PC-9 (cell line): ENCODE results near the gene PFDN6. TPM values are rescaled to one million over a fixed set of nuclear protein-coding genes. Genes with fewer than 3 reads are reported as not detected.

ENCODE experiments used
- BruUV-seq: library from RNA; stranded (reverse); fragments of 400-500 nt; replicated peaks from 2 replicates; lab custom pipeline; 2021; lab: Mats Ljungman, UMichigan
- CTCF ChIA-PET: fragments of 300-600 bp; sonication (Branson Sonifier 250); formaldehyde crosslinking; loops from one replicate; lab custom pipeline; 2022; ENCODE audit warnings: antibody characterized with exemption; lab: Charles Lee
- POLR2A ChIA-PET: fragments of 300-600 bp; sonication (Branson Sonifier 250); formaldehyde crosslinking; loops from one replicate; lab custom pipeline; 2022; ENCODE audit warnings: antibody characterized with exemption; ENCODE audit not compliant: unreplicated experiment; lab: Charles Lee
- DNase-seq, 2 experiments: peaks; one replicate each; pipeline versions ENCODE4 v3.0.0 to v3.0.0-alpha.2; 2015 to 2022; ENCODE audit warnings: mixed read lengths in 1 of 2
- H2AFZ ChIP-seq: fragments of 200-600 bp; sonication (generic); 2 replicates; pipeline ENCODE4 v1.8.1; 2017; ENCODE audit warnings: antibody characterized with exemption
- H3F3A ChIP-seq: fragments of 200-600 bp; sonication (generic); 2 replicates; pipeline ENCODE4 v1.8.1; 2017; ENCODE audit warnings: antibody characterized with exemption, mild to moderate bottlenecking, low read depth; ENCODE audit not compliant: insufficient read depth
- H3K27ac ChIP-seq: fragments of 200-600 bp; sonication (generic); 2 replicates; pipeline ENCODE4 v1.6.1; 2016; ENCODE audit warnings: mixed run types
- H3K27me3 ChIP-seq: fragments of 200-600 bp; sonication (generic); 2 replicates; pipeline ENCODE4 v1.6.1; 2016; ENCODE audit warnings: low read depth, mixed run types; ENCODE audit not compliant: insufficient read depth
- H3K36me3 ChIP-seq: fragments of 200-600 bp; sonication (generic); 2 replicates; pipeline ENCODE4 v1.6.1; 2016; ENCODE audit warnings: low read depth, mixed run types
- H3K4me1 ChIP-seq: fragments of 200-600 bp; sonication (generic); replicated peaks from 2 replicates; pipeline ENCODE4 v1.6.1; 2016; ENCODE audit warnings: mixed run types; ENCODE audit not compliant: insufficient read depth
- H3K4me2 ChIP-seq: fragments of 200-600 bp; sonication (generic); 2 replicates; pipeline ENCODE4 v1.6.1; 2017; ENCODE audit warnings: mixed run types
- H3K4me3 ChIP-seq: fragments of 200-600 bp; sonication (generic); 2 replicates; pipeline ENCODE4 v1.6.1; 2016; ENCODE audit warnings: mixed run types
- H3K79me2 ChIP-seq: fragments of 200-600 bp; sonication (generic); 2 replicates; pipeline ENCODE4 v1.6.1; 2017; ENCODE audit warnings: low read depth, mixed run types
- H3K9me2 ChIP-seq: fragments of 200-600 bp; sonication (generic); 2 replicates; pipeline ENCODE4 v1.8.1; 2017; ENCODE audit warnings: mild to moderate bottlenecking; ENCODE audit not compliant: insufficient read depth
- H3K9me3 ChIP-seq: fragments of 200-600 bp; sonication (generic); 2 replicates; pipeline ENCODE4 v1.8.1; 2016; ENCODE audit warnings: low read depth; ENCODE audit not compliant: insufficient read depth
- H4K20me1 ChIP-seq: fragments of 200-600 bp; sonication (generic); 2 replicates; pipeline ENCODE4 v1.8.1; 2017; ENCODE audit not compliant: insufficient read depth
- EZH2 ChIP-seq: fragments of 200-600 bp; sonication (generic); IDR thresholded peaks from 2 replicates; pipeline ENCODE4 v1.8.0; 2017; ENCODE audit warnings: antibody characterized with exemption, low read depth
- intact Hi-C: fragments of 100-400 bp; cut with micrococcal nuclease; formaldehyde crosslinking; loops from one replicate; pipeline ENCODE4 v1.10.0; 2022; ENCODE audit not compliant: unreplicated experiment
- total RNA-seq: library from RNA; stranded (reverse); gene quantifications from 2 replicates; pipeline ENCODE4 v1.2.3, GENCODE V29; 2021
- TF ChIP-seq, protein P1 (sequence below): fragments of 200-600 bp; sonication (generic); conservative IDR thresholded peaks from 2 replicates; pipeline ENCODE4 v1.6.1; 2017; ENCODE audit warnings: mixed run types, antibody characterized with exemption, mild to moderate bottlenecking, moderate library complexity

Gene PFDN6
- total RNA-seq, 1 experiment from 2014 or later: 57.2 TPM

DNA sequence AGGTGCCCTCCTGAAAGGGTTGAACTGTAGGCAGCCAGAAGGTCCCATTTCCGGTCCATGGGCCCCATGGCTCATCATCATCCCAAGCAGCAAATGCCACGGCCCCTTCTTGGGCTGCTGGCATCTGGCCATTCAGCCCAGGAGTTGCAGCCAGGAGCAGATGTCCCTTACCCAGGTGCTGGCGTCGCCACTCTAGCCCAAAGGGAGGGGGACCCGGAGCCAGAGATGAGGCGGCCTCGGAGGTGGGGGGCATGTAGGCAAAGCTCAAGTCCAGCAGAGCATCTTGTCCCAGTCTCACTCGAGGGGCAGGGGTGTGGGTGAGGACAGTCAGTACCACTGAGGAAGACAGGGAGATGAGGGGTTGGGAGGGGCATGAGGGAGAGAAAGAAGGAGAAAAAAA is 15.7 kb downstream of the PFDN6 start:
- CTCF ChIA-PET: no interaction called here

GRCh38 chr6:33306356-33306755 is 17.0 kb downstream of the PFDN6 start:
- Histone ChIP-seq H2AFZ (no peak overlapping the region), H3K4me2 (no peak overlapping the region), H3K4me3 (no peak overlapping the region), H4K20me1 (no peaks in the 10 kb centered on the region; the same call in 1 of the 2 replicates), H3K27me3 (no peaks in the 10 kb centered on the region), H3K4me1 (peaks cover 5% of the 10 kb centered on the region; the same call in 1 of the 2 replicates), H3K36me3 (peaks cover 4% of the 10 kb centered on the region), H3F3A (peaks cover 17% of the 10 kb centered on the region), H3K9me3 (no peaks in the 10 kb centered on the region), H3K27ac (no peak overlapping the region), H3K9me2 (no peaks in the 10 kb centered on the region), H3K79me2 (peaks cover 31% of the 10 kb centered on the region)
- DNase-seq: no peak
- no TSS peak for BruUV-seq
- TF ChIP-seq, protein P1, sequence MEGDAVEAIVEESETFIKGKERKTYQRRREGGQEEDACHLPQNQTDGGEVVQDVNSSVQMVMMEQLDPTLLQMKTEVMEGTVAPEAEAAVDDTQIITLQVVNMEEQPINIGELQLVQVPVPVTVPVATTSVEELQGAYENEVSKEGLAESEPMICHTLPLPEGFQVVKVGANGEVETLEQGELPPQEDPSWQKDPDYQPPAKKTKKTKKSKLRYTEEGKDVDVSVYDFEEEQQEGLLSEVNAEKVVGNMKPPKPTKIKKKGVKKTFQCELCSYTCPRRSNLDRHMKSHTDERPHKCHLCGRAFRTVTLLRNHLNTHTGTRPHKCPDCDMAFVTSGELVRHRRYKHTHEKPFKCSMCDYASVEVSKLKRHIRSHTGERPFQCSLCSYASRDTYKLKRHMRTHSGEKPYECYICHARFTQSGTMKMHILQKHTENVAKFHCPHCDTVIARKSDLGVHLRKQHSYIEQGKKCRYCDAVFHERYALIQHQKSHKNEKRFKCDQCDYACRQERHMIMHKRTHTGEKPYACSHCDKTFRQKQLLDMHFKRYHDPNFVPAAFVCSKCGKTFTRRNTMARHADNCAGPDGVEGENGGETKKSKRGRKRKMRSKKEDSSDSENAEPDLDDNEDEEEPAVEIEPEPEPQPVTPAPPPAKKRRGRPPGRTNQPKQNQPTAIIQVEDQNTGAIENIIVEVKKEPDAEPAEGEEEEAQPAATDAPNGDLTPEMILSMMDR: no peak
- no peak for TF ChIP-seq EZH2
- POLR2A ChIA-PET: no interaction called here
- CTCF ChIA-PET: no interaction called here
- intact Hi-C loops: no loop called here

More for the DNA sequence above, 15.7 kb downstream of the PFDN6 start:
- TF ChIP-seq, protein P1: no peak
- TF ChIP-seq EZH2: no peak
- no peaks in the 10 kb centered on the region for H3K9me2 ChIP-seq
- no peak overlapping the region for H3K4me2 ChIP-seq
- no peaks in the 10 kb centered on the region for H3K9me3 ChIP-seq
- BruUV-seq: no TSS peak
- H2AFZ ChIP-seq: no peak overlapping the region
- H3F3A ChIP-seq: peaks cover 29% of the 10 kb centered on the region
- peaks cover 31% of the 10 kb centered on the region for H3K79me2 ChIP-seq
- intact Hi-C loops: no loop called here
- no peak overlapping the region for H3K4me3 ChIP-seq
- H4K20me1 ChIP-seq: no peaks in the 10 kb centered on the region; the same call in 1 of the 2 replicates
- POLR2A ChIA-PET: no interaction called here
- H3K36me3 ChIP-seq: peaks cover 4% of the 10 kb centered on the region
- DNase-seq: no peak
- H3K4me1 ChIP-seq: peaks cover 15% of the 10 kb centered on the region
- H3K27me3 ChIP-seq: no peaks in the 10 kb centered on the region
- H3K27ac ChIP-seq: no peak overlapping the region

- Histone ChIP-seq H3K27ac (peak overlapping the region; percentile 72), H3K4me1 (peaks cover 19% of the 10 kb centered on the region), H3K79me2 (peaks cover 42% of the 10 kb centered on the region), H3K4me2 (peak overlapping the region; percentile 89), H3K9me2 (no peaks in the 10 kb centered on the region), H3K27me3 (no peaks in the 10 kb centered on the region), H4K20me1 (peaks cover 6% of the 10 kb centered on the region; the same call in 1 of the 2 replicates), H3K9me3 (no peaks in the 10 kb centered on the region), H3K36me3 (no peaks in the 10 kb centered on the region), H3K4me3 (peak overlapping the region; percentile 81), H2AFZ (peak overlapping the region; percentile 81; the same call in 1 of the 2 replicates), H3F3A (peaks cover 27% of the 10 kb centered on the region)
- DNase-seq: peak; percentile 76
- no peak for TF ChIP-seq EZH2
- TF ChIP-seq, protein P1: no peak
- ChIA-PET POLR2A (interaction anchor here (1.2 kb wide), 1 partner anchor 13 kb away, joined by 6 read pairs; no protein-coding TSS in a partner anchor), CTCF (interaction anchor here (0.6 to 1.5 kb wide), 5 partner anchors 13 to 1058 kb away, joined by 3 to 7 read pairs (median 4); no protein-coding TSS in a partner anchor)
- TSS peak; percentile 4 for BruUV-seq
- intact Hi-C loops: loop anchor here (2.0 to 10.0 kb wide), 3 partner anchors 14 to 345 kb away; partner anchors contain the start of genes BRD2 and RGL2
These were observed 23.1 kb downstream of the PFDN6 start for GRCh38 chr6:33312361-33313104.
